Panc1 (cell line): ENCODE measurements around the gene AFF3. TPM values are rescaled to one million over a fixed set of nuclear protein-coding genes. Genes with fewer than 3 reads are reported as not detected.

Source experiments
- ATAC-seq: fragments of 200-7000 bp; cut with Tn5 transposase; 2 replicates; pipeline ENCODE4 v1.9.1; 2020; ENCODE audit warnings: mild to moderate bottlenecking, moderate library complexity
- BruUV-seq: library from RNA; stranded (reverse); fragments of 400-500 nt; replicated peaks from 2 replicates; lab custom pipeline; 2021; lab: Mats Ljungman, UMichigan
- CTCF ChIA-PET: fragments of 300-600 bp; sonication (Branson Sonifier 250); formaldehyde crosslinking; loops from one replicate; lab custom pipeline; 2022; ENCODE audit warnings: antibody characterized with exemption; lab: Charles Lee
- POLR2A ChIA-PET: fragments of 300-600 bp; sonication (Branson Sonifier 250); formaldehyde crosslinking; loops from one replicate; lab custom pipeline; 2022; ENCODE audit warnings: antibody characterized with exemption; lab: Charles Lee
- DNase-seq: peaks from one replicate; pipeline ENCODE4 v3.0.0-alpha.2; 2010; ENCODE audit warnings: low read depth, low spot score
- H3K27ac ChIP-seq: 2 replicates; pipeline ENCODE4 v1.5.1; 2011; ENCODE audit warnings: mild to moderate bottlenecking, low read length, inconsistent platforms
- H3K27me3 ChIP-seq: fragments of 200-500 bp; sonication (Bioruptor generic); 2 replicates; pipeline ENCODE4 v1.6.0; 2014; ENCODE audit warnings: low read length, inconsistent platforms; ENCODE audit not compliant: control insufficient read depth, insufficient read depth
- H3K36me3 ChIP-seq: fragments of 200-500 bp; sonication (Bioruptor generic); 2 replicates; pipeline ENCODE4 v1.5.1; 2014; ENCODE audit warnings: inconsistent platforms, mild to moderate bottlenecking, low read length, moderate library complexity; ENCODE audit not compliant: control insufficient read depth, insufficient read depth
- H3K4me1 ChIP-seq: 2 replicates; pipeline ENCODE4 v1.5.1; 2011; ENCODE audit warnings: inconsistent platforms, mild to moderate bottlenecking, low read length, moderate library complexity; ENCODE audit not compliant: control insufficient read depth, insufficient read depth
- H3K4me3 ChIP-seq, 2 experiments: 2 replicates each; pipeline ENCODE4 v1.5.1; 2011 to 2012; ENCODE audit warnings: low read depth in 2 of 2, low read length in 2 of 2, mild to moderate bottlenecking in 2 of 2, inconsistent platforms in 1 of 2, moderate library complexity in 1 of 2
- H3K9me3 ChIP-seq: fragments of 200-500 bp; sonication (Bioruptor generic); 2 replicates; pipeline ENCODE4 v1.5.1; 2014; ENCODE audit warnings: low read depth, mild to moderate bottlenecking, inconsistent platforms, low read length, moderate library complexity; ENCODE audit not compliant: control insufficient read depth, insufficient read depth
- POLR2AphosphoS5 ChIP-seq: IDR thresholded peaks from 2 replicates; pipeline ENCODE4 v1.6.1; 2012; ENCODE audit warnings: mild to moderate bottlenecking, low read depth, low read length, moderate library complexity
- SIN3A ChIP-seq: IDR thresholded peaks from 2 replicates; pipeline ENCODE4 v1.6.1; 2012; ENCODE audit warnings: low read depth, mild to moderate bottlenecking, low read length, moderate library complexity, borderline replicate concordance; ENCODE audit not compliant: insufficient read depth
- TCF7L2 ChIP-seq: IDR thresholded peaks from 2 replicates; pipeline ENCODE4 v1.6.1; 2011; ENCODE audit warnings: mild to moderate bottlenecking, low read depth, low read length, inconsistent platforms
- in situ Hi-C: cut with HindIII; loops from 2 replicates; pipeline ENCODE4 v1.10.0; 2016; ENCODE audit warnings: low sequenced_read_pairs, low pct_unique_long_range_greater_than_20kb
- intact Hi-C: fragments of 100-400 bp; cut with micrococcal nuclease; formaldehyde crosslinking; loops from one replicate; pipeline ENCODE4 v1.10.0; 2022; ENCODE audit not compliant: unreplicated experiment
- total RNA-seq: library from RNA; stranded (reverse); gene quantifications from one replicate; pipeline ENCODE4 v1.2.1, GENCODE V29; 2021; ENCODE audit not compliant: unreplicated experiment
- TF ChIP-seq, protein P1 (sequence below), 2 experiments: IDR thresholded peaks; 2 replicates each; pipeline ENCODE4 v1.6.1; 2011 to 2012; ENCODE audit warnings: low read depth in 2 of 2, control low read depth in 1 of 2, low read length in 1 of 2, mild to moderate bottlenecking in 1 of 2, moderate library complexity in 1 of 2; ENCODE audit not compliant: insufficient read depth in 1 of 2
- TF ChIP-seq, protein P2 (sequence below): fragments of 450-650 bp; IDR thresholded peaks from 2 replicates; pipeline ENCODE4 v1.5.1; 2017; ENCODE audit warnings: mild to moderate bottlenecking

Gene AFF3
- total RNA-seq, 1 experiment from 2014 or later, result 2.2 TPM

GRCh38 chr2:100054426-100054825 lies 88.0 kb downstream of the AFF3 start:
- no peaks in the 10 kb centered on the region for H3K4me1 ChIP-seq
- ATAC-seq, result no peak
- POLR2A ChIA-PET, result no interaction called here
- BruUV-seq, result no TSS peak
- H3K9me3 ChIP-seq, result no peaks in the 10 kb centered on the region
- H3K36me3 ChIP-seq, result no peaks in the 10 kb centered on the region
- intact Hi-C loops (no loop called here), in situ Hi-C loops (no loop called here)
- CTCF ChIA-PET, result no interaction called here
- no peak for DNase-seq
- H3K4me3 ChIP-seq, result no peak overlapping the region
- TF ChIP-seq, protein P1, sequence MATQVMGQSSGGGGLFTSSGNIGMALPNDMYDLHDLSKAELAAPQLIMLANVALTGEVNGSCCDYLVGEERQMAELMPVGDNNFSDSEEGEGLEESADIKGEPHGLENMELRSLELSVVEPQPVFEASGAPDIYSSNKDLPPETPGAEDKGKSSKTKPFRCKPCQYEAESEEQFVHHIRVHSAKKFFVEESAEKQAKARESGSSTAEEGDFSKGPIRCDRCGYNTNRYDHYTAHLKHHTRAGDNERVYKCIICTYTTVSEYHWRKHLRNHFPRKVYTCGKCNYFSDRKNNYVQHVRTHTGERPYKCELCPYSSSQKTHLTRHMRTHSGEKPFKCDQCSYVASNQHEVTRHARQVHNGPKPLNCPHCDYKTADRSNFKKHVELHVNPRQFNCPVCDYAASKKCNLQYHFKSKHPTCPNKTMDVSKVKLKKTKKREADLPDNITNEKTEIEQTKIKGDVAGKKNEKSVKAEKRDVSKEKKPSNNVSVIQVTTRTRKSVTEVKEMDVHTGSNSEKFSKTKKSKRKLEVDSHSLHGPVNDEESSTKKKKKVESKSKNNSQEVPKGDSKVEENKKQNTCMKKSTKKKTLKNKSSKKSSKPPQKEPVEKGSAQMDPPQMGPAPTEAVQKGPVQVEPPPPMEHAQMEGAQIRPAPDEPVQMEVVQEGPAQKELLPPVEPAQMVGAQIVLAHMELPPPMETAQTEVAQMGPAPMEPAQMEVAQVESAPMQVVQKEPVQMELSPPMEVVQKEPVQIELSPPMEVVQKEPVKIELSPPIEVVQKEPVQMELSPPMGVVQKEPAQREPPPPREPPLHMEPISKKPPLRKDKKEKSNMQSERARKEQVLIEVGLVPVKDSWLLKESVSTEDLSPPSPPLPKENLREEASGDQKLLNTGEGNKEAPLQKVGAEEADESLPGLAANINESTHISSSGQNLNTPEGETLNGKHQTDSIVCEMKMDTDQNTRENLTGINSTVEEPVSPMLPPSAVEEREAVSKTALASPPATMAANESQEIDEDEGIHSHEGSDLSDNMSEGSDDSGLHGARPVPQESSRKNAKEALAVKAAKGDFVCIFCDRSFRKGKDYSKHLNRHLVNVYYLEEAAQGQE (IDR thresholded peaks at IDR 0.05; ENCODE audit: insufficient read depth in 1 of 2, low read depth in 2 of 2, low read length in 1 of 2), result no peak
- TF ChIP-seq SIN3A (no peak), TCF7L2 (no peak), POLR2AphosphoS5 (no peak)
- TF ChIP-seq, protein P2, sequence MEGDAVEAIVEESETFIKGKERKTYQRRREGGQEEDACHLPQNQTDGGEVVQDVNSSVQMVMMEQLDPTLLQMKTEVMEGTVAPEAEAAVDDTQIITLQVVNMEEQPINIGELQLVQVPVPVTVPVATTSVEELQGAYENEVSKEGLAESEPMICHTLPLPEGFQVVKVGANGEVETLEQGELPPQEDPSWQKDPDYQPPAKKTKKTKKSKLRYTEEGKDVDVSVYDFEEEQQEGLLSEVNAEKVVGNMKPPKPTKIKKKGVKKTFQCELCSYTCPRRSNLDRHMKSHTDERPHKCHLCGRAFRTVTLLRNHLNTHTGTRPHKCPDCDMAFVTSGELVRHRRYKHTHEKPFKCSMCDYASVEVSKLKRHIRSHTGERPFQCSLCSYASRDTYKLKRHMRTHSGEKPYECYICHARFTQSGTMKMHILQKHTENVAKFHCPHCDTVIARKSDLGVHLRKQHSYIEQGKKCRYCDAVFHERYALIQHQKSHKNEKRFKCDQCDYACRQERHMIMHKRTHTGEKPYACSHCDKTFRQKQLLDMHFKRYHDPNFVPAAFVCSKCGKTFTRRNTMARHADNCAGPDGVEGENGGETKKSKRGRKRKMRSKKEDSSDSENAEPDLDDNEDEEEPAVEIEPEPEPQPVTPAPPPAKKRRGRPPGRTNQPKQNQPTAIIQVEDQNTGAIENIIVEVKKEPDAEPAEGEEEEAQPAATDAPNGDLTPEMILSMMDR, result no peak
- peaks cover 3% of the 10 kb centered on the region; the same call in 1 of the 2 replicates for H3K27me3 ChIP-seq
- H3K27ac ChIP-seq, result no peak overlapping the region

- ChIA-PET CTCF (no interaction called here), POLR2A (interaction anchor here (0.6 kb wide), 1 partner anchor 529 kb away, joined by 3 read pairs; no protein-coding TSS in a partner anchor)
- peaks cover 5% of the 10 kb centered on the region for H3K27me3 ChIP-seq
- ATAC-seq (no peak), DNase-seq (no peak)
- intact Hi-C loops (no loop called here), in situ Hi-C loops (no loop called here)
- H3K4me3 ChIP-seq, result no peak overlapping the region
- no peaks in the 10 kb centered on the region for H3K9me3 ChIP-seq
- no peaks in the 10 kb centered on the region for H3K36me3 ChIP-seq
- no peak overlapping the region for H3K27ac ChIP-seq
- no TSS peak for BruUV-seq
- TF ChIP-seq, protein P1 (IDR thresholded peaks at IDR 0.05; ENCODE audit: insufficient read depth in 1 of 2, low read depth in 2 of 2, low read length in 1 of 2), result no peak
- TF ChIP-seq, protein P2, result no peak
- TF ChIP-seq TCF7L2 (no peak), SIN3A (no peak), POLR2AphosphoS5 (no peak)
- H3K4me1 ChIP-seq, result no peaks in the 10 kb centered on the region
Observed at GRCh38 chr2:100053087-100053885, 89.1 kb downstream of the AFF3 start.
